ENCODE measurements around the gene LRRC42.

Gene LRRC42

GRCh38 chr1:53995683-53996082, 49.5 kb downstream of the LRRC42 start:
- no peak overlapping the region for H3K23ac ChIP-seq (ENCODE audit: low read length in 2 of 2)
- no peak overlapping the region for H3K9ac ChIP-seq (ENCODE audit: low read length)
- H3K4me1 ChIP-seq (ENCODE audit: control insufficient read depth, insufficient read depth, low read depth, low read length), result no peaks in the 10 kb centered on the region
- no peak overlapping the region for H2AFZ ChIP-seq (ENCODE audit: low read depth, low read length)
- H4K91ac ChIP-seq (ENCODE audit: low read length), result no peak overlapping the region
- no peaks in the 10 kb centered on the region for H3K9me3 ChIP-seq (ENCODE audit: control insufficient read depth, low read length)
- peaks cover 0 to 4% of the 10 kb centered on the region in 2 experiments for H3K27me3 ChIP-seq (ENCODE audit: control insufficient read depth in 1 of 2, insufficient read depth in 1 of 2, low read length in 2 of 2)
- H3K4ac ChIP-seq (ENCODE audit: low read depth in 1 of 2, low read length in 2 of 2), result no peak overlapping the region
- no CpG with 5 or more reads among the region's 1 CpG for WGBS
- H3K79me1 ChIP-seq (replicated peaks; ENCODE audit: low read length, poor library complexity, severe bottlenecking), result no peaks in the 10 kb centered on the region
- no peak overlapping the region for H2BK12ac ChIP-seq (ENCODE audit: low read length in 2 of 2)
- no peak overlapping the region for H3K27ac ChIP-seq (ENCODE audit: low read length, poor library complexity, severe bottlenecking)
- H2BK120ac ChIP-seq (ENCODE audit: low read depth, low read length), result no peak overlapping the region
- H3K4me3 ChIP-seq (ENCODE audit: insufficient read depth in 1 of 2, low read depth in 1 of 2, low read length in 2 of 2), result no peak overlapping the region
- H4K8ac ChIP-seq (ENCODE audit: low read length), result no peak overlapping the region
- no peak overlapping the region for H2BK5ac ChIP-seq (ENCODE audit: low read depth, low read length, poor library complexity, severe bottlenecking)
- no peak overlapping the region for H2AK5ac ChIP-seq (ENCODE audit: low read length, severe bottlenecking)
- no peak for DNase-seq
- no peak overlapping the region for H3K14ac ChIP-seq (ENCODE audit: low read length in 2 of 2)
- no peak overlapping the region for H3K4me2 ChIP-seq (ENCODE audit: low read length, poor library complexity, severe bottlenecking)
- H3K18ac ChIP-seq (ENCODE audit: low read depth in 1 of 2, low read length in 2 of 2), result no peak overlapping the region
- H2BK15ac ChIP-seq (ENCODE audit: low read depth, poor library complexity, severe bottlenecking), result no peak overlapping the region
- H3K36me3 ChIP-seq (ENCODE audit: control insufficient read depth in 1 of 2, insufficient read depth in 2 of 2, low read depth in 1 of 2, low read length in 2 of 2), result no peaks in the 10 kb centered on the region

DNA sequence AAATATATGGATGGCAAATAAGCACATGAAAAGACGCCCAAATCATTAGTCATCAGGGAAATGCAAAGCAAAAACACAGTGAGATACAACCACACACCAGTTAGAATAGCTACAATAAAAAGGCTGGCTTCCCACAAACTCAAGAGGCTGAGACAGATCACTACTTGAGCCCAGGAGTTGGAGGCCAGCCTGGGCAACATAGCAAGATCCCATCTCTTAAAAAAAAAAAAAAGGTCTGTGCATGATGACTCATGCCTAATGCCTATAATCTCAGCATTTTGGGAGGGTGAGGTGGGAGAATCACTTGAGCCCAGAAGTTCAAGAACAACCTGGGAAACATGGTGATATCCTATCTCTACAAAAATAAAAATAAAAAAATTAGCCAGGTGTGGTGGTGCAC, 52.1 kb downstream of the LRRC42 start:
- Histone ChIP-seq H3K9me3 (ENCODE audit: control insufficient read depth, low read length) (no peaks in the 10 kb centered on the region), H3K27ac (ENCODE audit: low read length, poor library complexity, severe bottlenecking) (no peak overlapping the region), H3K4me2 (ENCODE audit: low read length, poor library complexity, severe bottlenecking) (no peak overlapping the region), H3K4me3 (ENCODE audit: insufficient read depth in 1 of 2, low read depth in 1 of 2, low read length in 2 of 2) (no peak overlapping the region), H2BK15ac (ENCODE audit: low read depth, poor library complexity, severe bottlenecking) (no peak overlapping the region), H3K36me3 (ENCODE audit: control insufficient read depth in 1 of 2, insufficient read depth in 2 of 2, low read depth in 1 of 2, low read length in 2 of 2) (no peaks in the 10 kb centered on the region), H2BK120ac (ENCODE audit: low read depth, low read length) (no peak overlapping the region), H3K14ac (ENCODE audit: low read length in 2 of 2) (no peak overlapping the region), H4K8ac (ENCODE audit: low read length) (no peak overlapping the region), H3K4me1 (ENCODE audit: control insufficient read depth, insufficient read depth, low read depth, low read length) (no peaks in the 10 kb centered on the region), H4K91ac (ENCODE audit: low read length) (no peak overlapping the region), H3K18ac (ENCODE audit: low read depth in 1 of 2, low read length in 2 of 2) (no peak overlapping the region), H2AK5ac (ENCODE audit: low read length, severe bottlenecking) (no peak overlapping the region), H3K23ac (ENCODE audit: low read length in 2 of 2) (no peak overlapping the region), H2BK12ac (ENCODE audit: low read length in 2 of 2) (no peak overlapping the region), H3K27me3 (ENCODE audit: control insufficient read depth in 1 of 2, insufficient read depth in 1 of 2, low read length in 2 of 2) (peaks cover 18% of the 10 kb centered on the region in 2 experiments), H3K9ac (ENCODE audit: low read length) (no peak overlapping the region), H3K79me1 (replicated peaks; ENCODE audit: low read length, poor library complexity, severe bottlenecking) (no peaks in the 10 kb centered on the region), H3K4ac (ENCODE audit: low read depth in 1 of 2, low read length in 2 of 2) (no peak overlapping the region), H2BK5ac (ENCODE audit: low read depth, low read length, poor library complexity, severe bottlenecking) (no peak overlapping the region), H2AFZ (ENCODE audit: low read depth, low read length) (no peak overlapping the region)
- WGBS, result 77% methylated on average over 1 of the region's 1 CpG
- no peak for DNase-seq

- no peak overlapping the region for H3K27ac ChIP-seq (ENCODE audit: low read length, poor library complexity, severe bottlenecking)
- H2BK5ac ChIP-seq (ENCODE audit: low read depth, low read length, poor library complexity, severe bottlenecking), result no peak overlapping the region
- no peak overlapping the region for H2BK15ac ChIP-seq (ENCODE audit: low read depth, poor library complexity, severe bottlenecking)
- H2AK5ac ChIP-seq (ENCODE audit: low read length, severe bottlenecking), result no peak overlapping the region
- H3K4me1 ChIP-seq (ENCODE audit: control insufficient read depth, insufficient read depth, low read depth, low read length), result no peaks in the 10 kb centered on the region
- no peak overlapping the region for H3K18ac ChIP-seq (ENCODE audit: low read depth in 1 of 2, low read length in 2 of 2)
- H4K91ac ChIP-seq (ENCODE audit: low read length), result no peak overlapping the region
- DNase-seq, result no peak
- no peak overlapping the region for H3K4ac ChIP-seq (ENCODE audit: low read depth in 1 of 2, low read length in 2 of 2)
- H3K79me1 ChIP-seq (replicated peaks; ENCODE audit: low read length, poor library complexity, severe bottlenecking), result no peaks in the 10 kb centered on the region
- no peak overlapping the region for H3K4me2 ChIP-seq (ENCODE audit: low read length, poor library complexity, severe bottlenecking)
- no peak overlapping the region for H2AFZ ChIP-seq (ENCODE audit: low read depth, low read length)
- H2BK12ac ChIP-seq (ENCODE audit: low read length in 2 of 2), result no peak overlapping the region
- H3K27me3 ChIP-seq (ENCODE audit: control insufficient read depth in 1 of 2, insufficient read depth in 1 of 2, low read length in 2 of 2), result peaks cover 18 to 20% of the 10 kb centered on the region in 2 experiments
- no peak overlapping the region for H3K4me3 ChIP-seq (ENCODE audit: insufficient read depth in 1 of 2, low read depth in 1 of 2, low read length in 2 of 2)
- no peak overlapping the region for H3K14ac ChIP-seq (ENCODE audit: low read length in 2 of 2)
- H3K23ac ChIP-seq (ENCODE audit: low read length in 2 of 2), result no peak overlapping the region
- no peaks in the 10 kb centered on the region for H3K36me3 ChIP-seq (ENCODE audit: control insufficient read depth in 1 of 2, insufficient read depth in 2 of 2, low read depth in 1 of 2, low read length in 2 of 2)
- H3K9me3 ChIP-seq (ENCODE audit: control insufficient read depth, low read length), result no peaks in the 10 kb centered on the region
- no peak overlapping the region for H2BK120ac ChIP-seq (ENCODE audit: low read depth, low read length)
- no peak overlapping the region for H3K9ac ChIP-seq (ENCODE audit: low read length)
- H4K8ac ChIP-seq (ENCODE audit: low read length), result no peak overlapping the region
Measured at GRCh38 chr1:53999920-54000319, 53.8 kb downstream of the LRRC42 start.

- Histone ChIP-seq H4K91ac (ENCODE audit: low read length) (no peak overlapping the region), H2BK15ac (ENCODE audit: low read depth, poor library complexity, severe bottlenecking) (no peak overlapping the region), H3K36me3 (ENCODE audit: control insufficient read depth in 1 of 2, insufficient read depth in 2 of 2, low read depth in 1 of 2, low read length in 2 of 2) (no peaks in the 10 kb centered on the region), H3K4ac (ENCODE audit: low read depth in 1 of 2, low read length in 2 of 2) (no peak overlapping the region), H3K23ac (ENCODE audit: low read length in 2 of 2) (no peak overlapping the region), H4K8ac (ENCODE audit: low read length) (no peak overlapping the region), H3K27ac (ENCODE audit: low read length, poor library complexity, severe bottlenecking) (no peak overlapping the region), H3K27me3 (ENCODE audit: control insufficient read depth in 1 of 2, insufficient read depth in 1 of 2, low read length in 2 of 2) (peaks cover 21 to 27% of the 10 kb centered on the region in 2 experiments), H2AK5ac (ENCODE audit: low read length, severe bottlenecking) (no peak overlapping the region), H3K4me2 (ENCODE audit: low read length, poor library complexity, severe bottlenecking) (no peak overlapping the region), H3K79me1 (replicated peaks; ENCODE audit: low read length, poor library complexity, severe bottlenecking) (no peaks in the 10 kb centered on the region), H2BK5ac (ENCODE audit: low read depth, low read length, poor library complexity, severe bottlenecking) (no peak overlapping the region), H2AFZ (ENCODE audit: low read depth, low read length) (no peak overlapping the region), H3K18ac (ENCODE audit: low read depth in 1 of 2, low read length in 2 of 2) (no peak overlapping the region), H3K9me3 (ENCODE audit: control insufficient read depth, low read length) (no peaks in the 10 kb centered on the region), H2BK120ac (ENCODE audit: low read depth, low read length) (no peak overlapping the region), H3K9ac (ENCODE audit: low read length) (no peak overlapping the region), H3K14ac (ENCODE audit: low read length in 2 of 2) (no peak overlapping the region), H2BK12ac (ENCODE audit: low read length in 2 of 2) (no peak overlapping the region), H3K4me1 (ENCODE audit: control insufficient read depth, insufficient read depth, low read depth, low read length) (no peaks in the 10 kb centered on the region), H3K4me3 (ENCODE audit: insufficient read depth in 1 of 2, low read depth in 1 of 2, low read length in 2 of 2) (no peak overlapping the region)
- DNase-seq, result no peak
- WGBS, result 51% methylated on average over 2 of the region's 3 CpGs
Measured at GRCh38 chr1:54001591-54001990, 55.4 kb downstream of the LRRC42 start.

Data from mesenchymal stem cell (in vitro differentiated cells and primary cell).